Measurements from ENCODE around the gene S1PR1. TPM values are rescaled to one million over a fixed set of nuclear protein-coding genes. Genes with fewer than 3 reads are reported as not detected.

Gene S1PR1
- total RNA-seq, 6 donors from 2014 or later, result 18.9 to 130 (median 76.5) TPM

DNA sequence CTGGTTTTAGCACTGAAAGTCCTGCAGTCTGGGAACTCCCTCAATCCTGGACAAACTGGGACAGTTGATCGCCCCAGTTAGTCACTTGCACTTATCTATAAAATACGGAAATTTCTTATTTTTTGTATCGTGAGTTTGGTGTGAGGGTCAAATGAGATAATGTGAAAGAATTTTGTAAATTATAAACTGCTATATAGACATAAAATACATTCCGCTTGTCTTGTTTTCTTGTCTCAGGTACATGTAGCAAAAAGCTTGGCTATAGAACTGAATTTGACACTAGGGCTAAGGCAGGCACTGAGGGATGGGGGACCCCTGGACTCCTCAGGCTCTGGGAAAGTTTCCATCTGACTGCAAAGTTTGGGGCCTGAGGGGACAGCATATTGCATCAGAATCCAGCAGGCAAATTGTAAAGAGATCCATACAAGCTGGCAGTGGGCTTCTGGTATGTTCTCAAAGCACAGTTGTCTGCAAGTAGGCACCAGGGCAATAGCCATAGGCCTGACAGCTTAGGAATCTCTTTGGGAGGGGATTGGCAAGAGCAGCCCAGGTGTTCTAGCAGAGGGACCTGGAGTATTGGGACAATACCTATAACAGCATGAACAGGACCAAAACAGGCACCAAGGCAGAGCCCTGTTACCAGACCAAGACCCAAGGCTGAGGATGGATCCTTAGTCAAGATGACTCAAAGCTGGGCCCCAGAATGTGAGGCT lies 44.3 kb downstream of the S1PR1 start:
- H3K4me3 ChIP-seq, result no peak overlapping the region
- ATAC-seq (ENCODE audit: low FRiP score in 2 of 2) (no peak), DNase-seq (no peak)
- H3K36me3 ChIP-seq, result no peaks in the 10 kb centered on the region
- H3K27ac ChIP-seq, result no peak overlapping the region
- H3K9me3 ChIP-seq, result no peaks in the 10 kb centered on the region
- TF ChIP-seq POLR2AphosphoS5 (IDR thresholded peaks at IDR 0.05) (no peak), CTCF (IDR thresholded peaks at IDR 0.05) (no peak), EP300 (IDR thresholded peaks at IDR 0.05) (no peak), POLR2A (IDR thresholded peaks at IDR 0.05) (no peak)
- 89 to 91% methylated on average over 4 of the region's 4 CpGs for WGBS, 2 donors
- H3K4me1 ChIP-seq, result peaks cover 2 to 16% (median 11%) of the 10 kb centered on the region in 4 donors
- no peaks in the 10 kb centered on the region for H3K27me3 ChIP-seq

- ATAC-seq (ENCODE audit: low FRiP score in 2 of 2) (no peak), DNase-seq (no peak)
- TF ChIP-seq POLR2AphosphoS5 (IDR thresholded peaks at IDR 0.05), result no peak
- TF ChIP-seq EP300 (IDR thresholded peaks at IDR 0.05), result no peak
- no peak for TF ChIP-seq CTCF (IDR thresholded peaks at IDR 0.05)
- TF ChIP-seq POLR2A (IDR thresholded peaks at IDR 0.05), result no peak
- Histone ChIP-seq H3K27me3 (no peaks in the 10 kb centered on the region), H3K4me3 (no peak overlapping the region), H3K36me3 (no peaks in the 10 kb centered on the region), H3K9me3 (no peaks in the 10 kb centered on the region), H3K4me1 (peaks cover 4 to 18% (median 11%) of the 10 kb centered on the region in 4 donors), H3K27ac (no peak overlapping the region)
- WGBS, 2 donors, result 87 to 93% methylated on average over 3 of the region's 3 CpGs
These were observed 44.9 kb downstream of the S1PR1 start for GRCh38 chr1:101281751-101282150.

- H3K9me3 ChIP-seq, result no peaks in the 10 kb centered on the region
- no peaks in the 10 kb centered on the region for H3K27me3 ChIP-seq
- no peak overlapping the region for H3K4me3 ChIP-seq
- H3K36me3 ChIP-seq, result no peaks in the 10 kb centered on the region
- TF ChIP-seq POLR2A (IDR thresholded peaks at IDR 0.05), result no peak
- TF ChIP-seq EP300 (IDR thresholded peaks at IDR 0.05), result no peak
- no peak for TF ChIP-seq CTCF (IDR thresholded peaks at IDR 0.05)
- no peak for TF ChIP-seq POLR2AphosphoS5 (IDR thresholded peaks at IDR 0.05)
- peaks cover 4 to 18% (median 11%) of the 10 kb centered on the region in 4 donors for H3K4me1 ChIP-seq
- no peak for ATAC-seq (ENCODE audit: low FRiP score in 2 of 2)
- H3K27ac ChIP-seq, result peak overlapping the region in 1 of 4 donors; percentile 35
- WGBS, 2 donors, result 54 to 57% methylated on average over 10 of the region's 10 CpGs
- no peak for DNase-seq
These were observed 45.7 kb downstream of the S1PR1 start for GRCh38 chr1:101282314-101283038.

GRCh38 chr1:101283443-101283842 lies 46.6 kb downstream of the S1PR1 start:
- 60 to 67% methylated on average over 3 of the region's 3 CpGs for WGBS, 2 donors
- Histone ChIP-seq H3K4me3 (no peak overlapping the region), H3K9me3 (no peaks in the 10 kb centered on the region), H3K36me3 (no peaks in the 10 kb centered on the region), H3K4me1 (peaks cover 8 to 21% (median 14%) of the 10 kb centered on the region in 4 donors), H3K27ac (peak overlapping the region in 1 of 4 donors; percentile 35), H3K27me3 (no peaks in the 10 kb centered on the region)
- ATAC-seq (ENCODE audit: low FRiP score in 2 of 2) (no peak), DNase-seq (no peak)
- no peak for TF ChIP-seq EP300 (IDR thresholded peaks at IDR 0.05)
- TF ChIP-seq POLR2AphosphoS5 (IDR thresholded peaks at IDR 0.05), result no peak
- no peak for TF ChIP-seq CTCF (IDR thresholded peaks at IDR 0.05)
- TF ChIP-seq POLR2A (IDR thresholded peaks at IDR 0.05), result no peak
